VCaP (cell line): ENCODE measurements around the gene IQCM.

Source experiments
- H3K27ac ChIP-seq: fragments of 450-650 bp; 2 replicates; pipeline ENCODE4 v1.5.1; 2017
- TF ChIP-seq, protein P1 (sequence below): fragments of 450-650 bp; conservative IDR thresholded peaks from 2 replicates; pipeline ENCODE4 v1.5.1; 2017; ENCODE audit warnings: mild to moderate bottlenecking, moderate library complexity

Gene IQCM

DNA sequence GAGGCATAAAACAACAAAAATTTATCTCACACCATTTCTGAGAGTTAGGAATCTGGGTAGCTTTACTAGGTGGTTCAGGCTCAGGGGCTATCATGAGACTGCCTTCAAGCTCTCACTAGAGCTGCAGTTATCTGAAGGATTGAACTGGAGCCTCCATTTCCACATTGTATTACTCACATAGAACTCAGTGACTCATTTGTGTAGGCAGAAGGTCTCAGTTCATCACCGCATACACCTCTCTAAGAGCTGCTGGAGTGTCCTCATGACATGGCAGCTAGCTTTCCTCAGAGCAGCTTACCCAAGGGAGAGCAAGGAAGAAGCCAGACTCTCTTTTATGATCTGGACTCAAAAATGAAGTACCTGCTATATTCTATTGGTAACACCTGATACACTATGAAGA lies 389.2 kb downstream of the IQCM start:
- TF ChIP-seq, protein P1, sequence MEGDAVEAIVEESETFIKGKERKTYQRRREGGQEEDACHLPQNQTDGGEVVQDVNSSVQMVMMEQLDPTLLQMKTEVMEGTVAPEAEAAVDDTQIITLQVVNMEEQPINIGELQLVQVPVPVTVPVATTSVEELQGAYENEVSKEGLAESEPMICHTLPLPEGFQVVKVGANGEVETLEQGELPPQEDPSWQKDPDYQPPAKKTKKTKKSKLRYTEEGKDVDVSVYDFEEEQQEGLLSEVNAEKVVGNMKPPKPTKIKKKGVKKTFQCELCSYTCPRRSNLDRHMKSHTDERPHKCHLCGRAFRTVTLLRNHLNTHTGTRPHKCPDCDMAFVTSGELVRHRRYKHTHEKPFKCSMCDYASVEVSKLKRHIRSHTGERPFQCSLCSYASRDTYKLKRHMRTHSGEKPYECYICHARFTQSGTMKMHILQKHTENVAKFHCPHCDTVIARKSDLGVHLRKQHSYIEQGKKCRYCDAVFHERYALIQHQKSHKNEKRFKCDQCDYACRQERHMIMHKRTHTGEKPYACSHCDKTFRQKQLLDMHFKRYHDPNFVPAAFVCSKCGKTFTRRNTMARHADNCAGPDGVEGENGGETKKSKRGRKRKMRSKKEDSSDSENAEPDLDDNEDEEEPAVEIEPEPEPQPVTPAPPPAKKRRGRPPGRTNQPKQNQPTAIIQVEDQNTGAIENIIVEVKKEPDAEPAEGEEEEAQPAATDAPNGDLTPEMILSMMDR = no peak
- H3K27ac ChIP-seq = no peak overlapping the region

- peak overlapping the region; percentile 34 for H3K27ac ChIP-seq
These were observed 406.1 kb downstream of the IQCM start for GRCh38 chr4:149409555-149409962.

DNA sequence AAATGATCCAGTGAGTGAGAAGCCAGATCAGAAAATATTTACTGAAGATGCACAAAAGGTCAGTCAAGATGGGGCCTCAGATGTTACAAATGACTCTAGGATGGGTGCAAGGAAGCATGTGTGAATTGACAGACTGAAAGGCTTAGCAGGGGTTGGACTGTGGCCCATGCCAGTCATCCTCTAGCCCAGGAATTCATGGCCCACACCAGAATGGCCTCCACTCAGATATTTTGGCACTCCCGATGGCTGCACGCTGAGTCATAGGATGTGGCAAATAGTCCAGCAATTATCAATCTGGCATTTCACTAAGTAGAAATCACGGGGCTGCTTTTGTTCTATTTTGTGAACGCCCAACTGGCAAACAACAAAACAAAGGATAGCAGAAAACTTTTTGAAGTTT lies 406.5 kb downstream of the IQCM start:
- TF ChIP-seq, protein P1 = no peak
- peak overlapping the region; percentile 34 for H3K27ac ChIP-seq

More at GRCh38 chr4:149409555-149409962, 406.1 kb downstream of the IQCM start:
- TF ChIP-seq, protein P1 = no peak

- TF ChIP-seq, protein P1 = no peak
- no peak overlapping the region for H3K27ac ChIP-seq
These were observed 411.5 kb downstream of the IQCM start for GRCh38 chr4:149404143-149404542.

GRCh38 chr4:149403081-149403480 lies 412.6 kb downstream of the IQCM start:
- H3K27ac ChIP-seq = no peak overlapping the region
- TF ChIP-seq, protein P1 = no peak

- no peak overlapping the region for H3K27ac ChIP-seq
- TF ChIP-seq, protein P1 = no peak
These were observed 416.6 kb downstream of the IQCM start for GRCh38 chr4:149398993-149399392.

DNA sequence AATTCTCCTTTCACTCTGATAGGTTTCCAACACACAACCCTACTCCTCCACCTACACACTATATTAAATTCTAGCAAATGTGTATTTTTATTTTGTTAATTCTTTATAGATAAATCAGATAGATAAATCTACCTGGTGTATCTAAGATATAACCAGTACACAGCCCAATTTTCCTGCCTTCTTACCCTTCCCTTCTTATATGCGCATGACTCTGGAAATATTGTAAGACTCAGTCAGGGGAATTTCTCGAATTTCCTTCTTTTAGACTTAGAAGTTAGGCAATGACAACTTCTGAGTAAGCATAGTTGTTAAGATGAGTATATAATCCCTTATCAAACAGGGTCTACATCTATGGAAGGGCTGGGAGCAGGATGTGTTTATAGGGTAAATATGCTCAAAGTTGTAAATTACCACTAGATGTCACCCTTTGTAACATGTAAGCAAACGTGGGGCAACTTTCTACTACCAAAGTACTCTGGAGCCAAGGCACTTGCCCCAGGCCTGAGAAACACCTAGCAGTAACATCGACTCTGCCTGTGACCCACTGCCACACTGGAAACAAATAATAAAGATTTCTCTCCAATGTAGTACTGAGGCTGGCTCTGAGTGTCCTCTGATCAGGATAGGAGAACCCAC lies 444.7 kb downstream of the IQCM start:
- TF ChIP-seq, protein P1 = peak; percentile 71
- H3K27ac ChIP-seq = no peak overlapping the region
